ENCODE data around the gene LPCAT4.

GRCh38 chr15:34330279-34330678 is 36.7 kb downstream of the LPCAT4 start:
- no peak for TF ChIP-seq CTCF (IDR thresholded peaks at IDR 0.05)
- TF ChIP-seq POLR2A (IDR thresholded peaks at IDR 0.05), result no peak

Data from upper lobe of left lung (tissue), 4 donors.